ENCODE measurements around the gene NEK8. TPM values are rescaled to one million over a fixed set of nuclear protein-coding genes. Genes with fewer than 3 reads are reported as not detected.

NEK8 gene
- total and polyA plus RNA-seq, 12 donors, result 0.38 to 2.8 (median 1.1) TPM

GRCh38 chr17:28788100-28788499 lies 59.5 kb downstream of the NEK8 start:
- Histone ChIP-seq H3K9me3 (no peaks in the 10 kb centered on the region), H3K27me3 (no peaks in the 10 kb centered on the region), H3K36me3 (peaks cover 0 to 6% (median 0%) of the 10 kb centered on the region in 9 donors), H3K4me1 (peaks cover 0 to 5% (median 0%) of the 10 kb centered on the region in 9 donors), H3K27ac (no peak overlapping the region), H3K4me3 (no peak overlapping the region)
- intact Hi-C loops (cut with DNase I), result no loop called here
- WGBS, 2 donors, result 93 to 98% methylated on average over 4 of the region's 4 CpGs
- DNase-seq (no peak), ATAC-seq (no peak)
- no peak for TF ChIP-seq CTCF (IDR thresholded peaks at IDR 0.05)

Other genes with a start within 250 kb of the NEK8 start
- not detected for gene FOXN1, start 222.4 kb upstream of the NEK8 start, total RNA-seq
- not detected for gene FOXN1, start 222.4 kb upstream of the NEK8 start, polyA plus RNA-seq
- gene UNC119, start 176.2 kb upstream of the NEK8 start, total RNA-seq, result 10 to 100 TPM; 10.6 to 23.4 (median 21.0) TPM
- 10 to 100 TPM; 18.0 to 23.8 TPM for gene UNC119, start 176.2 kb upstream of the NEK8 start, polyA plus RNA-seq
- 10 to 100 TPM; 44.6 to 69.3 (median 49.6) TPM for gene PIGS, start 157.3 kb upstream of the NEK8 start, total RNA-seq
- 10 to 100 TPM in 1 of 2 donors, 1 to 10 TPM in 1; 9.0 to 44.9 TPM for gene PIGS, start 157.3 kb upstream of the NEK8 start, polyA plus RNA-seq
- 100 to 1,000 TPM; 196 to 416 (median 291) TPM for gene ALDOC, start 151.9 kb upstream of the NEK8 start, total RNA-seq
- gene ALDOC, start 151.9 kb upstream of the NEK8 start, polyA plus RNA-seq, result 100 to 1,000 TPM; 122 to 156 TPM
- 1 to 10 TPM in 7 of 10 donors, under 1 TPM in 3; 0.55 to 6.5 (median 1.2) TPM for gene SPAG5, start 129.8 kb upstream of the NEK8 start, total RNA-seq
- gene SPAG5, start 129.8 kb upstream of the NEK8 start, polyA plus RNA-seq, result 1 to 10 TPM in 1 of 2 donors, under 1 TPM in 1; 0.86 to 1.6 TPM
- 1 to 10 TPM; 2.1 to 6.4 (median 4.1) TPM for gene RSKR, start 114.6 kb upstream of the NEK8 start, total RNA-seq
- 1 to 10 TPM; 3.0 to 8.7 TPM for gene RSKR, start 114.6 kb upstream of the NEK8 start, polyA plus RNA-seq
- gene BLTP2, start 83.6 kb upstream of the NEK8 start, total RNA-seq, result 100 to 1,000 TPM in 1 of 10 donors, 10 to 100 TPM in 9; 61.6 to 110 (median 69.0) TPM
- 10 to 100 TPM; 15.6 to 20.4 TPM for gene BLTP2, start 83.6 kb upstream of the NEK8 start, polyA plus RNA-seq
- gene SDF2, start 66.9 kb upstream of the NEK8 start, total RNA-seq, result 10 to 100 TPM; 26.6 to 38.8 (median 29.9) TPM
- 10 to 100 TPM; 16.8 to 54.7 TPM for gene SDF2, start 66.9 kb upstream of the NEK8 start, polyA plus RNA-seq
- gene SUPT6H, start 66.6 kb upstream of the NEK8 start, total RNA-seq, result 10 to 100 TPM; 44.1 to 54.1 (median 50.5) TPM
- gene SUPT6H, start 66.6 kb upstream of the NEK8 start, polyA plus RNA-seq, result 10 to 100 TPM; 19.3 to 34.2 TPM
- 1 to 10 TPM in 9 of 10 donors, under 1 TPM in 1; 0.76 to 2.1 (median 1.3) TPM for gene PROCA1, start 16.9 kb upstream of the NEK8 start, total RNA-seq
- gene PROCA1, start 16.9 kb upstream of the NEK8 start, polyA plus RNA-seq, result 1 to 10 TPM in 1 of 2 donors, under 1 TPM in 1; 0.74 to 4.9 TPM
- gene RAB34, start 10.9 kb upstream of the NEK8 start, total RNA-seq, result 10 to 100 TPM in 7 of 10 donors, 1 to 10 TPM in 3; 7.0 to 25.0 (median 10.4) TPM
- 10 to 100 TPM; 25.2 to 37.3 TPM for gene RAB34, start 10.9 kb upstream of the NEK8 start, polyA plus RNA-seq
- gene RPL23A, start 8.8 kb upstream of the NEK8 start, total RNA-seq, result 100 to 1,000 TPM; 807 to 986 (median 861) TPM
- gene RPL23A, start 8.8 kb upstream of the NEK8 start, polyA plus RNA-seq, result 1,000 to 10,000 TPM in 1 of 2 donors, 100 to 1,000 TPM in 1; 300 to 1,566 TPM
- gene TLCD1, start 2.6 kb upstream of the NEK8 start, total RNA-seq, result 1 to 10 TPM in 4 of 10 donors, under 1 TPM in 6; 0.36 to 1.8 (median 0.89) TPM
- gene TLCD1, start 2.6 kb upstream of the NEK8 start, polyA plus RNA-seq, result 1 to 10 TPM; 3.4 to 9.3 TPM
- gene TRAF4, start 15.2 kb downstream of the NEK8 start, total RNA-seq, result 1 to 10 TPM; 1.3 to 6.4 (median 3.8) TPM
- 1 to 10 TPM; 2.8 to 3.8 TPM for gene TRAF4, start 15.2 kb downstream of the NEK8 start, polyA plus RNA-seq
- 10 to 100 TPM; 13.2 to 19.4 (median 16.0) TPM for gene FAM222B, start 114.0 kb downstream of the NEK8 start, total RNA-seq
- gene FAM222B, start 114.0 kb downstream of the NEK8 start, polyA plus RNA-seq, result 10 to 100 TPM in 1 of 2 donors, 1 to 10 TPM in 1; 8.7 to 13.2 TPM
- 10 to 100 TPM; 34.2 to 41.6 (median 39.2) TPM for gene ERAL1, start 126.2 kb downstream of the NEK8 start, total RNA-seq
- 10 to 100 TPM; 32.3 to 48.2 TPM for gene ERAL1, start 126.2 kb downstream of the NEK8 start, polyA plus RNA-seq
- 100 to 1,000 TPM in 3 of 10 donors, 10 to 100 TPM in 7; 82.8 to 159 (median 90.7) TPM for gene FLOT2, start 168.9 kb downstream of the NEK8 start, total RNA-seq
- gene FLOT2, start 168.9 kb downstream of the NEK8 start, polyA plus RNA-seq, result 10 to 100 TPM; 38.3 to 51.6 TPM
- 1 to 10 TPM; 1.1 to 5.6 (median 2.2) TPM for gene DHRS13, start 174.3 kb downstream of the NEK8 start, total RNA-seq
- 1 to 10 TPM; 5.4 to 5.5 TPM for gene DHRS13, start 174.3 kb downstream of the NEK8 start, polyA plus RNA-seq
- gene PHF12, start 222.7 kb downstream of the NEK8 start, total RNA-seq, result 10 to 100 TPM; 18.4 to 28.0 (median 21.6) TPM
- 10 to 100 TPM in 1 of 2 donors, 1 to 10 TPM in 1; 7.3 to 11.2 TPM for gene PHF12, start 222.7 kb downstream of the NEK8 start, polyA plus RNA-seq